ENCODE results near the gene TTC8.

Gene TTC8

GRCh38 chr14:88829188-88829587 is 4.7 kb downstream of the TTC8 start:
- Histone ChIP-seq H3K36me3 (ENCODE audit: insufficient read depth, low read depth, low read length) (0 out of 2 replicates have a peak, but pooled peaks cover 4% of the 10 kb centered on the region), H3K9ac (ENCODE audit: low read depth, low read length) (no peak overlapping the region), H3K27me3 (ENCODE audit: insufficient read depth, low read length) (no peaks in the 10 kb centered on the region), H3K27ac (ENCODE audit: low read length) (no peak overlapping the region), H3K4me1 (ENCODE audit: insufficient read depth, low read length) (peaks cover 5% of the 10 kb centered on the region; the same call in 1 of the 2 replicates), H3K4me3 (ENCODE audit: low read length) (no peak overlapping the region), H3K9me3 (ENCODE audit: insufficient read depth, low read depth, low read length) (peaks cover 3% of the 10 kb centered on the region; the same call in 1 of the 2 replicates)

DNA sequence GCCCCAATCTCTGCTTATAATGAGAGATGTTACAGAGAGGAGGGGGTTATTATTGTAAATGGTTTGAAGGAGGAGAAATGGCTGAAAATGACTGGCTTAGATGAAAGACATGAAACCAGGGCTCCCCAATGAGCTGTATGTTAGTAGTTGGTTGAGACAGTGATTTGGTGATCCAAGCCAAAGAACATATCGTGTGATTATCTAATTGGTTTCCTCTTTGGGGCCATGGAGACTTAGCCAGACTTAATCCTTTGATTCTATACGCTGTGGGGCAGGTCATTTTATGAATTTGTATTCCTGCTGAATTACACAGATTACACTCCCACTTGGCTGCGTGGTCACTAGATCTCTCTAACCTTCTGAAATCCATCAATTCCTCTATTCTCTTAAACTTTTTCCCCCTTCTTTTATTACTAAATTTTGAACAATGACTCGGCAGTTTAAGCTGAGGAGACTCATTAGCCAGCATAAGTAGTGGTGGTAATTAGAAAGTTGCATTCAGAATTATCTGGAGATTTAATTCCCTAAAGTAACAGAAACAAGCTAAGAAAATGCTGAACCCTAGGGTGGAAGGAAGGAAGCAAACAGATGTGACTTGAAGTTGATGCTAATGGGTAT is 5.3 kb downstream of the TTC8 start:
- H3K4me3 ChIP-seq (ENCODE audit: low read length), result no peak overlapping the region
- peaks cover 5% of the 10 kb centered on the region; the same call in 1 of the 2 replicates for H3K4me1 ChIP-seq (ENCODE audit: insufficient read depth, low read length)
- no peak overlapping the region for H3K27ac ChIP-seq (ENCODE audit: low read length)
- H3K27me3 ChIP-seq (ENCODE audit: insufficient read depth, low read length), result no peaks in the 10 kb centered on the region
- H3K36me3 ChIP-seq (ENCODE audit: insufficient read depth, low read depth, low read length), result 0 out of 2 replicates have a peak, but pooled peaks cover 4% of the 10 kb centered on the region
- peaks cover 3% of the 10 kb centered on the region; the same call in 1 of the 2 replicates for H3K9me3 ChIP-seq (ENCODE audit: insufficient read depth, low read depth, low read length)
- H3K9ac ChIP-seq (ENCODE audit: low read depth, low read length), result no peak overlapping the region

- H3K36me3 ChIP-seq (ENCODE audit: insufficient read depth, low read depth, low read length), result 0 out of 2 replicates have a peak, but pooled peaks cover 4% of the 10 kb centered on the region
- no peak overlapping the region for H3K27ac ChIP-seq (ENCODE audit: low read length)
- H3K4me1 ChIP-seq (ENCODE audit: insufficient read depth, low read length), result no peaks in the 10 kb centered on the region
- H3K9ac ChIP-seq (ENCODE audit: low read depth, low read length), result no peak overlapping the region
- H3K9me3 ChIP-seq (ENCODE audit: insufficient read depth, low read depth, low read length), result peaks cover 3% of the 10 kb centered on the region; the same call in 1 of the 2 replicates
- no peaks in the 10 kb centered on the region for H3K27me3 ChIP-seq (ENCODE audit: insufficient read depth, low read length)
- no peak overlapping the region for H3K4me3 ChIP-seq (ENCODE audit: low read length)
Observed at GRCh38 chr14:88831284-88831683, 6.8 kb downstream of the TTC8 start.

- no peak overlapping the region for H3K27ac ChIP-seq (ENCODE audit: low read length)
- no peaks in the 10 kb centered on the region for H3K27me3 ChIP-seq (ENCODE audit: insufficient read depth, low read length)
- peaks cover 3% of the 10 kb centered on the region; the same call in 1 of the 2 replicates for H3K9me3 ChIP-seq (ENCODE audit: insufficient read depth, low read depth, low read length)
- no peak overlapping the region for H3K4me3 ChIP-seq (ENCODE audit: low read length)
- H3K9ac ChIP-seq (ENCODE audit: low read depth, low read length), result no peak overlapping the region
- H3K36me3 ChIP-seq (ENCODE audit: insufficient read depth, low read depth, low read length), result 0 out of 2 replicates have a peak, but pooled peaks cover 4% of the 10 kb centered on the region
- no peaks in the 10 kb centered on the region for H3K4me1 ChIP-seq (ENCODE audit: insufficient read depth, low read length)
Observed at GRCh38 chr14:88834883-88835431, 10.5 kb downstream of the TTC8 start.

GRCh38 chr14:88835661-88836060 is 11.2 kb downstream of the TTC8 start:
- no peaks in the 10 kb centered on the region for H3K4me1 ChIP-seq (ENCODE audit: insufficient read depth, low read length)
- 0 out of 2 replicates have a peak, but pooled peaks cover 4% of the 10 kb centered on the region for H3K36me3 ChIP-seq (ENCODE audit: insufficient read depth, low read depth, low read length)
- no peak overlapping the region for H3K9ac ChIP-seq (ENCODE audit: low read depth, low read length)
- no peak overlapping the region for H3K27ac ChIP-seq (ENCODE audit: low read length)
- peaks cover 3% of the 10 kb centered on the region; the same call in 1 of the 2 replicates for H3K9me3 ChIP-seq (ENCODE audit: insufficient read depth, low read depth, low read length)
- no peaks in the 10 kb centered on the region for H3K27me3 ChIP-seq (ENCODE audit: insufficient read depth, low read length)
- H3K4me3 ChIP-seq (ENCODE audit: low read length), result no peak overlapping the region

DNA sequence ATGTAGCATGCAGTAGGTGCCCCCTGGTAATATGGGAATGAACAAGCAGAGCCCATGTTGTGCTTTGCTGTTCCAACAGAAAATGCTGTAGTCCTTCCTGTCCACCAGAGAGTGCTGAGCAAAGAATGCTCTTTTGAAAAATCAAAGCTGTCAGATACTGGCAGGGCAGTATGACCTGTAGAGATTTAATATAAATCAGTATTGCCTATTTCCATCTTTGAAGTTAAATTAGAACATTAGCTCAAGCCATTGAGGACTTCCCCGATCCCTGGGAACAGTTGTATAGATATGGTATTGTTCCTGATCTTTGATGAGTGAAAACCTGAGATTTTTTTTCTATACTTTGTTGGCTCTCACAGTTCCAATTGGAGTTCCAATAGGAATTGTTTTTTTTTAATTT is 13.0 kb downstream of the TTC8 start:
- Histone ChIP-seq H3K4me3 (ENCODE audit: low read length) (no peak overlapping the region), H3K9ac (ENCODE audit: low read depth, low read length) (no peak overlapping the region), H3K27me3 (ENCODE audit: insufficient read depth, low read length) (no peaks in the 10 kb centered on the region), H3K27ac (ENCODE audit: low read length) (no peak overlapping the region), H3K36me3 (ENCODE audit: insufficient read depth, low read depth, low read length) (peaks cover 11% of the 10 kb centered on the region; the same call in 1 of the 2 replicates), H3K9me3 (ENCODE audit: insufficient read depth, low read depth, low read length) (no peaks in the 10 kb centered on the region), H3K4me1 (ENCODE audit: insufficient read depth, low read length) (peaks cover 4% of the 10 kb centered on the region; the same call in 1 of the 2 replicates)

- Histone ChIP-seq H3K27me3 (ENCODE audit: insufficient read depth, low read length) (no peaks in the 10 kb centered on the region), H3K9me3 (ENCODE audit: insufficient read depth, low read depth, low read length) (no peaks in the 10 kb centered on the region), H3K9ac (ENCODE audit: low read depth, low read length) (no peak overlapping the region), H3K36me3 (ENCODE audit: insufficient read depth, low read depth, low read length) (peaks cover 11% of the 10 kb centered on the region; the same call in 1 of the 2 replicates), H3K4me3 (ENCODE audit: low read length) (no peak overlapping the region), H3K4me1 (ENCODE audit: insufficient read depth, low read length) (peaks cover 4% of the 10 kb centered on the region; the same call in 1 of the 2 replicates), H3K27ac (ENCODE audit: low read length) (no peak overlapping the region)
Observed at GRCh38 chr14:88838015-88838414, 13.6 kb downstream of the TTC8 start.

GRCh38 chr14:88840926-88841325 is 16.5 kb downstream of the TTC8 start:
- no peaks in the 10 kb centered on the region for H3K27me3 ChIP-seq (ENCODE audit: insufficient read depth, low read length)
- no peak overlapping the region for H3K9ac ChIP-seq (ENCODE audit: low read depth, low read length)
- H3K4me1 ChIP-seq (ENCODE audit: insufficient read depth, low read length), result peaks cover 4% of the 10 kb centered on the region; the same call in 1 of the 2 replicates
- no peak overlapping the region for H3K27ac ChIP-seq (ENCODE audit: low read length)
- H3K36me3 ChIP-seq (ENCODE audit: insufficient read depth, low read depth, low read length), result peaks cover 11% of the 10 kb centered on the region; the same call in 1 of the 2 replicates
- no peak overlapping the region for H3K4me3 ChIP-seq (ENCODE audit: low read length)
- H3K9me3 ChIP-seq (ENCODE audit: insufficient read depth, low read depth, low read length), result no peaks in the 10 kb centered on the region

- Histone ChIP-seq H3K9me3 (ENCODE audit: insufficient read depth, low read depth, low read length) (no peaks in the 10 kb centered on the region), H3K27me3 (ENCODE audit: insufficient read depth, low read length) (no peaks in the 10 kb centered on the region), H3K9ac (ENCODE audit: low read depth, low read length) (no peak overlapping the region), H3K36me3 (ENCODE audit: insufficient read depth, low read depth, low read length) (peaks cover 11% of the 10 kb centered on the region; the same call in 1 of the 2 replicates), H3K27ac (ENCODE audit: low read length) (no peak overlapping the region), H3K4me1 (ENCODE audit: insufficient read depth, low read length) (peaks cover 4% of the 10 kb centered on the region; the same call in 1 of the 2 replicates), H3K4me3 (ENCODE audit: low read length) (no peak overlapping the region)
Observed at GRCh38 chr14:88841741-88842140, 17.3 kb downstream of the TTC8 start.

- no peak overlapping the region for H3K9ac ChIP-seq (ENCODE audit: low read depth, low read length)
- no peak overlapping the region for H3K4me3 ChIP-seq (ENCODE audit: low read length)
- peaks cover 4% of the 10 kb centered on the region; the same call in 1 of the 2 replicates for H3K4me1 ChIP-seq (ENCODE audit: insufficient read depth, low read length)
- H3K27me3 ChIP-seq (ENCODE audit: insufficient read depth, low read length), result no peaks in the 10 kb centered on the region
- H3K9me3 ChIP-seq (ENCODE audit: insufficient read depth, low read depth, low read length), result no peaks in the 10 kb centered on the region
- H3K27ac ChIP-seq (ENCODE audit: low read length), result no peak overlapping the region
- peaks cover 11% of the 10 kb centered on the region; the same call in 1 of the 2 replicates for H3K36me3 ChIP-seq (ENCODE audit: insufficient read depth, low read depth, low read length)
Observed at GRCh38 chr14:88842414-88842813, 18.0 kb downstream of the TTC8 start.

DNA sequence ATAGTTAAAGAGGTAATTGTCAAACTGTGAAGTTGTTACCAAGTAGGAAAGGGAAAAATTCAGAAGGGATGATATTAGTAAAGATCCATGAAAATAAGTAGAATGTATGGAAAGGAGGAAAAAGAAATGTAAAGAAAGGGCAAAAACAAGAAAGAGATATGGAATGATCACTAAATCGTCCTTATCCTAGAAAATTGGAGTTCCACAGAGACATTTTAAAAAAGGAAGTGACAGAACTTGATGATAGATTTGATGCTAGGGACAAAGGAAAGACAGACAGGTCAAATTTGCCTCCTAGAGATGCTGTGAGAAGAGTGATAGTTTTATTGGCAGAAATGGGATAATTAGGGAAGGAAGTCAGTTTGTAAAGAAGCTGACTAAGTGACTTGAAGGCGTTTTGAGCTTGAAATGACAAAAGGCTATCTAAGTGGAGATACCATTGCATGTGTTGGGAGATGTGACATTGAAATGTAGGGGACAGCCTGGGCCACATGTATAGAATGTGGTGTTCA is 20.6 kb downstream of the TTC8 start:
- Histone ChIP-seq H3K9me3 (ENCODE audit: insufficient read depth, low read depth, low read length) (no peaks in the 10 kb centered on the region; the same call in 1 of the 2 replicates), H3K9ac (ENCODE audit: low read depth, low read length) (no peak overlapping the region), H3K36me3 (ENCODE audit: insufficient read depth, low read depth, low read length) (peaks cover 11% of the 10 kb centered on the region; the same call in 1 of the 2 replicates), H3K4me3 (ENCODE audit: low read length) (no peak overlapping the region), H3K27me3 (ENCODE audit: insufficient read depth, low read length) (no peaks in the 10 kb centered on the region), H3K4me1 (ENCODE audit: insufficient read depth, low read length) (peaks cover 4% of the 10 kb centered on the region; the same call in 1 of the 2 replicates), H3K27ac (ENCODE audit: low read length) (no peak overlapping the region)
